HepG2 (cell line): ENCODE data around the gene C5orf15. TPM values are rescaled to one million over a fixed set of nuclear protein-coding genes. Genes with fewer than 3 reads are reported as not detected.

Experiments used
- ATAC-seq: fragments of 200-7000 bp; cut with Tn5 transposase; 3 replicates; pipeline ENCODE4 v1.9.1; 2020; ENCODE audit warnings: mild to moderate bottlenecking, moderate library complexity
- BruUV-seq: library from RNA; stranded (reverse); fragments of 400-500 nt; replicated peaks from 2 replicates; lab custom pipeline; 2021; lab: Mats Ljungman, UMichigan
- CTCF ChIA-PET: fragments of 300-600 bp; formaldehyde crosslinking; extraction: SDS; loops from one replicate; lab custom pipeline; 2021; ENCODE audit warnings: low total read pairs, inconsistent platforms, low intra/inter-chr PET ratio; lab: Yijun Ruan, JAX
- POLR2A ChIA-PET: fragments of 350-600 bp; sonication (Branson Sonifier 250); formaldehyde crosslinking; loops from one replicate; lab custom pipeline; 2020; ENCODE audit warnings: antibody characterized with exemption, inconsistent platforms; lab: Yijun Ruan, JAX
- DNase-seq: peaks from one replicate; pipeline ENCODE4 v3.0.0-alpha.2; 2015; ENCODE audit warnings: low spot score
- FAIRE-seq: peaks from 3 replicates; lab custom pipeline; 2011; peaks lifted over from hg19 to GRCh38; lab: Jason Lieb, UNC
- H2AFZ ChIP-seq: one replicate; pipeline ENCODE4 v1.6.1; 2011; ENCODE audit warnings: low read length, inconsistent platforms
- H3K27ac ChIP-seq: fragments of 300-600 bp; 3 replicates; pipeline ENCODE4 v1.8.0; 2011; ENCODE audit warnings: mixed run types, mild to moderate bottlenecking, mixed read lengths, low read length, inconsistent platforms; ENCODE audit not compliant: insufficient read depth; ENCODE audit errors: extremely low read length
- H3K27me3 ChIP-seq, 2 experiments: fragments of 200-600 bp in 1 of 2; 2 replicates in 1 of 2; 3 replicates in 1 of 2; pipeline versions ENCODE4 v1.6.0 to v1.8.0; 2011; ENCODE audit warnings: low read length in 2 of 2, mild to moderate bottlenecking in 2 of 2, moderate library complexity in 2 of 2, inconsistent platforms in 1 of 2; ENCODE audit not compliant: insufficient read depth in 2 of 2, control insufficient read depth in 1 of 2
- H3K36me3 ChIP-seq, 2 experiments: fragments of 200-600 bp in 1 of 2; replicated peaks in 1 of 2; 2 replicates in 1 of 2; 3 replicates in 1 of 2; pipeline versions ENCODE4 v1.5.1 to v1.8.0; 2011; ENCODE audit warnings: low read length in 2 of 2, inconsistent platforms in 1 of 2; ENCODE audit not compliant: insufficient read depth in 2 of 2, control insufficient read depth in 1 of 2
- H3K4me1 ChIP-seq: 2 replicates; pipeline ENCODE4 v1.5.1; 2012; ENCODE audit warnings: low read length, inconsistent platforms; ENCODE audit not compliant: insufficient read depth
- H3K4me2 ChIP-seq: 2 replicates; pipeline ENCODE4 v1.6.0; 2011; ENCODE audit warnings: low read depth, low read length, inconsistent platforms
- H3K4me3 ChIP-seq, 3 experiments: fragments of 200-600 bp in 1 of 3; sonication (generic), shearing (Covaris generic) in 1 of 3; replicated peaks in 1 of 3; 2 replicates each; pipeline ENCODE4 v1.5.1; 2011 to 2016; ENCODE audit warnings: low read length in 3 of 3, inconsistent platforms in 2 of 3, low read depth in 2 of 3, mild to moderate bottlenecking in 2 of 3, control low read depth in 1 of 3, mixed read lengths in 1 of 3; ENCODE audit not compliant: insufficient read depth in 1 of 3
- H3K79me2 ChIP-seq: one replicate; pipeline ENCODE4 v1.6.1; 2011; ENCODE audit warnings: low read length, inconsistent platforms; ENCODE audit not compliant: insufficient read depth
- H3K9ac ChIP-seq: 2 replicates; pipeline ENCODE4 v1.6.0; 2011; ENCODE audit warnings: mild to moderate bottlenecking, low read depth, low read length, inconsistent platforms; ENCODE audit not compliant: insufficient read depth
- H3K9me3 ChIP-seq: 2 replicates; pipeline ENCODE4 v1.5.1; 2012; ENCODE audit warnings: mild to moderate bottlenecking, low read length
- H4K20me1 ChIP-seq: 2 replicates; pipeline ENCODE4 v1.6.0; 2011; ENCODE audit warnings: inconsistent platforms, mild to moderate bottlenecking, low read length, moderate library complexity; ENCODE audit not compliant: insufficient read depth
- CHD4 ChIP-seq: fragments of 200-600 bp; sonication (generic); IDR thresholded peaks from 2 replicates; pipeline ENCODE4 v1.7.0; 2017; ENCODE audit warnings: mild to moderate bottlenecking, low read length, borderline replicate concordance
- EP300 ChIP-seq, 3 experiments: sonication (generic) in 1 of 3; formaldehyde crosslinking in 1 of 3; IDR thresholded peaks; 2 replicates each; pipeline versions ENCODE4 v1.5.1 to v1.6.1; 2011 to 2020; ENCODE audit warnings: low read depth in 2 of 3, low read length in 2 of 3, borderline replicate concordance in 1 of 3, improper control_type of control experiment in 1 of 3, mild to moderate bottlenecking in 1 of 3, missing genetic modification reagents in 1 of 3, moderate library complexity in 1 of 3
- GMEB1 ChIP-seq: sonication (generic); formaldehyde crosslinking; IDR thresholded peaks from 2 replicates; pipeline ENCODE4 v1.5.1; 2020; ENCODE audit warnings: missing genetic modification reagents, mild to moderate bottlenecking, borderline replicate concordance
- HNF4A ChIP-seq: sonication (generic); formaldehyde crosslinking; IDR thresholded peaks from 2 replicates; pipeline ENCODE4 v1.4.0; 2020; ENCODE audit warnings: missing genetic modification reagents
- MEIS1 ChIP-seq: sonication (generic); formaldehyde crosslinking; IDR thresholded peaks from 2 replicates; pipeline ENCODE4 v1.9.0; 2021; ENCODE audit warnings: mild to moderate bottlenecking, missing genetic modification reagents, moderate library complexity, borderline replicate concordance
- NPAS2 ChIP-seq: sonication (generic); formaldehyde crosslinking; IDR thresholded peaks from 2 replicates; pipeline ENCODE4 v1.8.0; 2022; ENCODE audit warnings: mild to moderate bottlenecking, missing genetic modification reagents, borderline replicate concordance
- RCOR2 ChIP-seq: IDR thresholded peaks from 2 replicates; pipeline ENCODE4 v1.6.1; 2016; ENCODE audit warnings: missing biosample characterization, missing genetic modification reagents
- STAG1 ChIP-seq: sonication (generic); formaldehyde crosslinking; IDR thresholded peaks from 2 replicates; pipeline ENCODE4 v1.4.0; 2020; ENCODE audit warnings: missing genetic modification reagents
- THAP8 ChIP-seq: sonication (generic); formaldehyde crosslinking; IDR thresholded peaks from 2 replicates; pipeline ENCODE4 v1.5.1; 2020; ENCODE audit warnings: missing genetic modification reagents, mild to moderate bottlenecking, borderline replicate concordance
- UBTF ChIP-seq: sonication (generic); formaldehyde crosslinking; IDR thresholded peaks from 2 replicates; pipeline ENCODE4 v1.4.0; 2020; ENCODE audit warnings: mild to moderate bottlenecking, missing genetic modification reagents
- ZKSCAN8 ChIP-seq: IDR thresholded peaks from 2 replicates; pipeline ENCODE4 v1.6.1; 2016; ENCODE audit warnings: borderline replicate concordance, missing genetic modification reagents, missing compliant biosample characterization
- ZMYM4 ChIP-seq: sonication (generic); formaldehyde crosslinking; IDR thresholded peaks from 2 replicates; pipeline ENCODE4 v1.8.1; 2023; ENCODE audit warnings: mild to moderate bottlenecking, missing genetic modification reagents
- ZNF33B ChIP-seq: sonication (generic); formaldehyde crosslinking; IDR thresholded peaks from 2 replicates; pipeline ENCODE4 v1.5.1; 2020; ENCODE audit warnings: mild to moderate bottlenecking, missing genetic modification reagents
- ZNF34 ChIP-seq: sonication (generic); formaldehyde crosslinking; IDR thresholded peaks from 2 replicates; pipeline ENCODE4 v1.4.0; 2020; ENCODE audit warnings: mild to moderate bottlenecking, missing genetic modification reagents, borderline replicate concordance
- ZNF431 ChIP-seq: sonication (generic); formaldehyde crosslinking; IDR thresholded peaks from 2 replicates; pipeline ENCODE4 v1.9.0; 2022; ENCODE audit warnings: missing genetic modification reagents, low read depth, mild to moderate bottlenecking, borderline replicate concordance
- ZZZ3 ChIP-seq: sonication (generic); formaldehyde crosslinking; IDR thresholded peaks from 2 replicates; pipeline ENCODE4 v1.4.0; 2020; ENCODE audit warnings: missing genetic modification reagents, mild to moderate bottlenecking, borderline replicate concordance
- WGBS: methylation state at CpG from one replicate; pipeline ENCODE4 v1.1.6; 2017; ENCODE audit warnings: low lambda C conversion rate; 5-methylcytosine and 5-hydroxymethylcytosine counted together
- in situ Hi-C: cut with HindIII; loops from 2 replicates; pipeline ENCODE4 v1.10.0; 2017; ENCODE audit warnings: low pct_unique_long_range_greater_than_20kb; ENCODE audit not compliant: extremely low pct_ligation_motif_present
- intact Hi-C: fragments of 100-400 bp; cut with micrococcal nuclease; formaldehyde crosslinking; loops from one replicate; pipeline ENCODE4 v1.10.0; 2022; ENCODE audit not compliant: unreplicated experiment
- polyA plus RNA-seq, 8 experiments: library from polyadenylated mRNA; depleted of rRNA in 3 of 8; stranded (reverse) in 7 of 8; unstranded in 1 of 8; fragments of >200 nt; fragmentation: Illumina TruSeq in 4 of 8; extraction: Trizol in 4 of 8; gene quantifications; 2 replicates each; pipeline versions ENCODE4 v1.2.1 to v1.2.3, GENCODE V29; 2011 to 2016; ENCODE audit warnings: low read depth in 4 of 8, missing spikeins in 1 of 8, mixed read lengths in 1 of 8; ENCODE audit not compliant: insufficient read depth in 1 of 8
- total RNA-seq, 5 experiments: library from RNA; depleted of rRNA; stranded (reverse); fragments of >200 nt; fragmentation: Illumina TruSeq; extraction: Trizol; gene quantifications; 2 replicates each; pipeline ENCODE4 v1.2.3, GENCODE V29; 2016; ENCODE audit warnings: low read depth in 1 of 5
- TF ChIP-seq, protein P1 (sequence below): sonication (generic); formaldehyde crosslinking; IDR thresholded peaks from 2 replicates; pipeline ENCODE4 v1.5.0; 2020; ENCODE audit warnings: missing genetic modification reagents, mild to moderate bottlenecking, borderline replicate concordance
- TF ChIP-seq, protein P2 (sequence below): sonication (generic); formaldehyde crosslinking; IDR thresholded peaks from 2 replicates; pipeline ENCODE4 v1.4.0; 2020; ENCODE audit warnings: missing genetic modification reagents, borderline replicate concordance

Gene C5orf15
- total and polyA plus RNA-seq, 2 of the 13 experiments (the other 11 are each of a cell fraction or from before 2014, with no cell fraction given) = 58.5 to 82.7 TPM

GRCh38 chr5:133957080-133957479 lies 11.3 kb downstream of the C5orf15 start:
- intact Hi-C loops (no loop called here), in situ Hi-C loops (no loop called here)
- Histone ChIP-seq H3K27ac (no peak overlapping the region), H2AFZ (no peak overlapping the region), H3K4me3 (no peak overlapping the region), H3K4me1 (peaks cover 11% of the 10 kb centered on the region), H3K27me3 (no peaks in the 10 kb centered on the region), H3K9me3 (no peaks in the 10 kb centered on the region), H3K4me2 (no peak overlapping the region), H4K20me1 (no peaks in the 10 kb centered on the region), H3K79me2 (peaks cover 6% of the 10 kb centered on the region), H3K9ac (no peak overlapping the region), H3K36me3 (peaks cover 2 to 36% of the 10 kb centered on the region in 2 experiments; a peak in 4 of 5 replicates)
- WGBS = 96% methylated on average over 4 of the region's 4 CpGs
- ChIA-PET CTCF (no interaction called here), POLR2A (no interaction called here)
- no peak for FAIRE-seq
- ATAC-seq = no peak
- BruUV-seq = no TSS peak
- no peak for DNase-seq
- TF ChIP-seq ZNF34 (CRISPR knock-in tag) = no peak
- no peak for TF ChIP-seq ZKSCAN8 (CRISPR knock-in tag)
- TF ChIP-seq STAG1 = no peak
- no peak for TF ChIP-seq HNF4A (CRISPR knock-in tag)
- no peak for TF ChIP-seq EP300 (IDR thresholded peaks at IDR 0.05; ENCODE audit: low read depth in 2 of 2, low read length in 2 of 2)
- TF ChIP-seq EP300 (CRISPR knock-in tag; IDR thresholded peaks at IDR 0.05; ENCODE audit: borderline replicate concordance) = no peak
- no peak for TF ChIP-seq ZNF33B (CRISPR knock-in tag)
- TF ChIP-seq, protein P1, sequence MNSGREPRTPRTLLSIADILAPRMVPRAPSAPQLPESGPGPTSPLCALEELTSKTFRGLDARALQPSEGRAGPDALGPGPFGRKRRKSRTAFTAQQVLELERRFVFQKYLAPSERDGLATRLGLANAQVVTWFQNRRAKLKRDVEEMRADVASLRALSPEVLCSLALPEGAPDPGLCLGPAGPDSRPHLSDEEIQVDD = no peak
- no peak for TF ChIP-seq NPAS2 (CRISPR knock-in tag)
- TF ChIP-seq, protein P2, sequence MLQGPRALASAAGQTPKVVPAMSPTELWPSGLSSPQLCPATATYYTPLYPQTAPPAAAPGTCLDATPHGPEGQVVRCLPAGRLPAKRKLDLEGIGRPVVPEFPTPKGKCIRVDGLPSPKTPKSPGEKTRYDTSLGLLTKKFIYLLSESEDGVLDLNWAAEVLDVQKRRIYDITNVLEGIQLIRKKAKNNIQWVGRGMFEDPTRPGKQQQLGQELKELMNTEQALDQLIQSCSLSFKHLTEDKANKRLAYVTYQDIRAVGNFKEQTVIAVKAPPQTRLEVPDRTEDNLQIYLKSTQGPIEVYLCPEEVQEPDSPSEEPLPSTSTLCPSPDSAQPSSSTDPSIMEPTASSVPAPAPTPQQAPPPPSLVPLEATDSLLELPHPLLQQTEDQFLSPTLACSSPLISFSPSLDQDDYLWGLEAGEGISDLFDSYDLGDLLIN (CRISPR knock-in tag) = no peak
- no peak for TF ChIP-seq RCOR2
- no peak for TF ChIP-seq MEIS1 (CRISPR knock-in tag)
- no peak for TF ChIP-seq GMEB1
- no peak for TF ChIP-seq ZNF431
- TF ChIP-seq ZMYM4 (CRISPR knock-in tag) = no peak
- no peak for TF ChIP-seq THAP8 (CRISPR knock-in tag)
- TF ChIP-seq CHD4 = no peak
- no peak for TF ChIP-seq ZZZ3 (CRISPR knock-in tag)
- TF ChIP-seq UBTF (CRISPR knock-in tag) = no peak
